NCI-H524 treated with DMSO at 0.1 percent for 48 hours (cell line): ENCODE results near the gene HS6ST2.

Source experiments
- DNase-seq: peaks from one replicate; lab custom pipeline; 2025; lab: John Stamatoyannopoulos, UW

The HS6ST2 gene

DNA sequence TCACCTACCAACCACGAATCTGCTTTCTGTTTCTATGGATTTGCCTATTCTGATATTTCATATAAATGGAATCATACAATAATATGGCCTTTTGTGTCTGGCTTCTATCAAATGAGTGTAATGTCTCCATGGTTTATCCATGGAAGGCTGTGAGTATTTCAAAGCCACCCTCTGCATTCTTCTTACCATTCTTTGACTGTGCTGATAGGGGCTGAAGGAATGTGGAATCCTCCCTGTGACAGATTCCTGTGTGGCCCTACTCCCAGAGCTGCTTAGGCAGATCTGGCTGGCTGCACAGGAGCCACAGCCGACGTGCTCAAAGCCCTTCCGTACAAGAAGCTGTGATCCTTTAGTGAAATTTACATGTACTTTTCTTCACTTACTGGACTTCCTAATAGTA, 163.2 kb downstream of the HS6ST2 start:
- DNase-seq: no peak

GRCh38 chrX:132791714-132792113, 166.7 kb downstream of the HS6ST2 start:
- DNase-seq: no peak

- no peak for DNase-seq
Measured at GRCh38 chrX:132790329-132790728, 168.1 kb downstream of the HS6ST2 start.

DNA sequence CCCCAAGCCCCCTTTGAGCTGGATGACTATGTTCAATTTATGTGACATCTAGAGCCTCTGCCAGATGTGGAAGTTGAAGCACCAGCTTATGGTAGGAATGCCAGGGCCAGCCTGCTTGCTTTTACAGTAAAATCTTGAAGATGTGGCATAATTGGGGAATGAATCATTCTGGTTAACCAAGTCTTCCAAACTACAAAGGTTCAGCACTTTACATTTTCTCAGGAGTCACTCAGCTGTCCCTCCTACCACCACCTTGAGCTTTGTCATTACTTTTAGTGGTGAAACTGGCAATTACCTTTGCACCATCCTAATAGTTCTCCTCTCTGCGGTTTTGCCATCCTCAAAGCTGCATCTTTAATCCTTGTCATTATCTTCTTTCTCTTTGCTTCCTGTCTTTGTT, 172.2 kb downstream of the HS6ST2 start:
- no peak for DNase-seq

DNA sequence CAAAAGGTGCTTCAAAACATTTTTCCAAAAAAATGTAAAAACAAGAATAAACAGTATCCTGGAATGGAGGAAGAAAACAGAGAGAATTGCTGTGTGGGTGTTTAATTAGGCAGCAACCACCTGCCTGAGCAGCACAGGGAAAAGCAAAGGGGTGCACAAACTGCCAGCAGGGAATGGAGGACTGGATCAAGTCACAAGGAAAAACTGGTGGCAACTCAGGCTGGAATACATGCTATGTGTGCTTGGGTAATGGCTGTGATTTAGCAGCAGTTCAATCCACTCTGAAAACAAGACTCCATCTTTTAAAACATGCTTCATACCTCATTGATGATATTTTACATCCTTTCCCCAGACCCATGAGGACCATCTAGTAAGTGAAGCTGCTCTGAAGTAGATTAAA, 179.5 kb downstream of the HS6ST2 start:
- DNase-seq: no peak

DNA sequence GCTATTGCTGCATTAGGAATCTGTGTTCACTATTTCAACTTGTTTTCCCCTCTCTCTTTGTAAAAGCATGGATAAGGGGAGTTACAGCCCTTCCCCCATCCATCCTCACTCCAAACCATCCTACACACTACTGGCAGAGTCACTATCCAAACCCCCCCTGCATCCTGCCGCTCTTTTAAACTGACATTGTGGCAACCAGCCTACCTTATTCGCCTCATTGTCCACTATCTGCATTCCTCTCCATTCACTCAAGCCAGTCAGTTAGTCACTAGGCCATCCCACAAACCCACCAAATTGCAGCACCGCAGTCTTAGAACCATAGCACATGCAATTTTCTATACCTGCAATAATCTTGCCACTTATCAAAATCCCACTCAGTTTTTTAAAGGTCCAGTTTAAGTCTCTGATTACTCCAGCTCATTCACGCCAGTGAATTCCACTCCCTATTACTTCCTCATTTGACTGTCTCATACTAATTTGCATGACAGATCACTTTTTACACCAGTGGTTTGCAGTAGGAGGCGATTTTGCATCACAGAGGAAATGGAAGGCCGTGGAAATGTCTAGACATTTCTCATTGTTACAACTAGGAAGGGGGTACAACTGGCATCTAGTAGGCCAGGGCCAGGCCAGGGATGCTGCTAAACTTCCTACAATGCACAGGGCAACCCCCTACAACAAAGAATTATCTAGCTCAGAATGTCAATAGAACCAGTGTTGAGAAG, 181.8 kb downstream of the HS6ST2 start:
- DNase-seq: no peak

DNA sequence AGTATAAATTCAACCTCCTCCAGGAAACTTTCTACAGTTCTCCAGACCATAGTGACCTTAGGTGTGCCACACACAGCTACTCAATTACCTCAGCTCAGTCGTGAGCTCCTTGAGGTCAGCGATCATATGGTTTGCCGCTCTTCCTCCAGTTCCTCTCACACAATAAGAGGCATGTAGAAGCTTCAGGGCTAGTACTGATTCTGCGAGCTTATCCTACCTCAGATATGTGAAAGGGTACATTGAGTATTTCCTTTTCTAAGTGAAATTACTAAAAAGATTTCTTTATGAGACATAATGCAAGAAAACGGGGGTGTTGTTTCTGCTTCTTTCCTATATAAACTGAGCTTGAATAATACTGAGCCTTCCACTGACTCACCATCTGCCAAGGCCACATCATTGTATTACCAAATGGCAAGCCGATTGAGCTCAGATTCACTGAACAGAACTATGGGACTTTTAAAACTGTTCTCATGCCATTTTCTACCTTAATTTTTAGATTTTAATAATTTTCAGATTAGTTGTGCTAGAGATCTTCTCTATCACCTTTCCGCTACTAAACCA, 183.1 kb downstream of the HS6ST2 start:
- DNase-seq: no peak

DNA sequence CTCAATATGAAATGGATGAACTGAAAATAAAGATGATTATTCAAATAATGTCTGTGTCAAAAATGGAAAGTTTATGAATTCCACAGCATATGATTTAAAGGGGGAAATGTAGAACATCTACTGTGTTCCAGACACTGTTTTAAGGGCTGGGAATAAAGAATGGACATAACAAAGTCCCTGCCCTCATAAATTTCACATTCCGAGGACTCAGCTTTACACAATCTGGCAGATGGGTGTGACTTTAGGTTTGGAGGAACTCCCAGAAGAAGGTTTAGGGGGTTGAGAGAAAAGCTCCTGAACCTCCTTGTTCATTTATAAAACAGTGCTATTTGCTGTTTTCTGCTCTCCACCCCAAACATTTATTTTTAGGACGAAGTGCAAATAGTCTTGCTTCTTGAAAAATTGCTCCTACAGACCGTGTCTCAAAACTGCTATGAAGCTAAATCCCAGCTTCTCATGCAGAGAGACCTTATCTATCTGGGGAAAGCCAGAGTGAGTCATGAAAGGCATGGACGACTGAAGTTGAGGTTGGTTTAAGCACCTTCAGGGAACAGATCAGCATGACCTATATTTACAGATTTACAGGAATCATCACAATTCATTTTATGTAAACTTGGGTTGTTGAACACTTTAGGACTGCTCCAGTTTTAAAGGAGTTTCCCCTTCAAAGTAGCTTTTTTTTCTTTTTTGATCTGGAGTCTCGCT, 184.3 kb downstream of the HS6ST2 start:
- DNase-seq: no peak

- no peak for DNase-seq
Measured at GRCh38 chrX:132769609-132770008, 188.8 kb downstream of the HS6ST2 start.

- DNase-seq: no peak
Measured at GRCh38 chrX:132766452-132766851, 192.0 kb downstream of the HS6ST2 start.

GRCh38 chrX:132763528-132763927, 194.9 kb downstream of the HS6ST2 start:
- no peak for DNase-seq

GRCh38 chrX:132758759-132759158, 199.7 kb downstream of the HS6ST2 start:
- no peak for DNase-seq

- no peak for DNase-seq
Measured at GRCh38 chrX:132757066-132757623, 201.3 kb downstream of the HS6ST2 start.

DNA sequence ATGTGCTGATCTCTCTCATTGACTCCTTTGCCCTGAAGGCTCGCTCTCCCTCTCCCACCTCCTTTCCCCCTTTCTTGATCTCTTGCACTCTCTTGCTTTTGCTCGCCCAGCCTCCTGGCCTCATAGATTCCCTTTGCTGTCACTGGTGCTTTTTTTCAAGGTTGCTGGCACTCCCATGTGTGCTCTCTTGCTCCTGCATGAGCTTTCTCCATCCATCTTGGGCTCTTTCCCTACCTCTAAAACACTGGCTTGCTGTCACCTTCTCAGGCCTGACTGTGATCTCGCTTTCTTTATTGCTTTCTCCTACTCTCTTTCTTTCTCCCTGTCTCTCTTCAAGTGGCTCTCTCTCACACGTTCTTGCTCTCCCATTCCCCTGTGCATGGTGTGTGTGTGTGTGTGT, 202.0 kb downstream of the HS6ST2 start:
- DNase-seq: no peak

DNA sequence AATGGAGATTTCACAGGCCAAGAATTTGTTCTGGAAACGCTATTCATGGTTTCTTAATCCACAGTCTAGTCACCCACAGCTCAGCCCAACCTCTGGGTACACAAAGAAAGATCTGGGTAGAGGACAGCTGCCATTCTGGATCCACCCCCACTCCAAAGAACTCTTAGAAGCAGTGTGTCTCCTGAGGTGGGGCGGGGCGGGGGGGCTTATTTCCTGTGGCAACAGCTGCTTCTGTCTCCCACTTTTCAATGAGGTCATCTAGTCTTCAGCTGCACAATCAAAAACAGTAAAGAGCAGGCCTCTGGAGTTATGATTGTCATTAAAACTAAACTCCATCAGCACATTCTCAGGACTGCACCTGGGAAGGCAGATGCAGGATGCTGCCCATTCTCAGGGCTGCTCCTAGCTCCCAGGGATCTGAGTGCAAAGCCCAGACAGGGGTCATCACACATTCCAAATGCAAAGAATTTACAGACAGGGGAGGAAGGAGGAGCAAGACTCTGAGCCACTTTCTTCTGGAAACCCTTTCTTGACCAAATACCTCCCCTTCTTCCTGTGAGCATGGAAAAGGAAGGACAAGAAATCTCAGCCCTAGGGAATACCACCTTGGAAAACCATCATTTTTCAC, 207.3 kb downstream of the HS6ST2 start:
- DNase-seq: peak; percentile 59

GRCh38 chrX:132750331-132751062, 207.9 kb downstream of the HS6ST2 start:
- DNase-seq: no peak

DNA sequence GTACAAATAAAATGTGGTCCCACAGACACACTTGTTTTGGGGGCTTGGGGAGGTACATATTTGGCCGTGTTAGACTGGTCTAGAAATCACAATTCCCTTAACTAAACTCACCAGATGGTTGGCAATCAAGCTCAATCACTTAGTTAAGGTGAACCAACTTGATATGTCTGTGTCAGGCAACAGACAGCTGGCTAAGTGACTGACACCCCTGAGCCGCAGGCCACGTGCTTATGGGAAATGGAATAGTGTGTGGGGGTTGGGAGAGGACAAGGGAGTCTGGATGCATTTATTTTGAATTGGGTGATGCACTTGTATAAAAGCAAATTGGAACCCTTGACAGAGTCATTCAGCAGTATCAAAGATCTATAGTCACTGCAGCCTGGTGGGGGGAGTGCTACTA, 209.0 kb downstream of the HS6ST2 start:
- peak; percentile 88 for DNase-seq

DNA sequence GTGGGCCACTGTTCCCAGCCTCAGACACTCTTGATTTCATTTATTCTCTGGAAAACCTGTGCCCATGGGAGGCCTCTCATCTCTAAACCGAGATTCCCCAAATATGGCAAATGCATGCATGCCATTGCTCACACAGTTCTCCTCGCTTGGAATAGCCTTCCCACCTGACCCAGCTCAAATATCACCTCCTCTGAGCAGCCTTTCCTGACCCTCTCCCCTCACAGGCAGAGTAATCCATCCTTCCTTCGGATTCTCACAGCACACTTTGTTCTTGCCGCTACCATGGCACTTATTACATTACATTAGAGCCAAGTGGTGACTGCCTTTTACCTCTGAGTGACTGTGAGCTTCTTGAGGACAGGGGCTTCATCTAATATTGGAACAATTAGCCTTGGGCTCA, 209.5 kb downstream of the HS6ST2 start:
- DNase-seq: no peak

GRCh38 chrX:132748268-132748667, 210.2 kb downstream of the HS6ST2 start:
- DNase-seq: no peak

GRCh38 chrX:132745593-132745992, 212.8 kb downstream of the HS6ST2 start:
- DNase-seq: no peak

DNA sequence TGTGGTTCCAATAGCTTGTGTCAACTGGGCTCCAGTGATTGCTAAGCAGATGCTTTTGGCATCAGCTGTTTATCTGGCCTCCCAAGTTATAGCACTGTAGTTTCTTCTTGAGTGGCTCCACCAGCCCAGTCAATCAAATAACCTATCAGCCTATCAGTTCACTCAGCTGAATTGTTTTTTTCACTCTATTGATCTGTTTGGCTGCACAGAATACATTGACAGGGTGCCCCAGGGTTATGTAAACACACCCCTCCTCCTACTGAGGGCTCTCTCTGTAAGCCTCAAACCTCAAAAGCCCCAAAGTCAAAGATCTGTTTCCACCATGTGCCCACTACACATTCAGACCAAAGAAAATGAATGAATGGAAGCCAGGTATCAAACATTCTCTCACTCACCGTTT, 214.0 kb downstream of the HS6ST2 start:
- DNase-seq: no peak

- DNase-seq: no peak
Measured at GRCh38 chrX:132743086-132743485, 215.3 kb downstream of the HS6ST2 start.
